GM18867 (cell line): ENCODE results near the gene CECR2.

Experiments
- ATAC-seq: cut with Tn5 transposase; IDR thresholded peaks from one replicate; pipeline ENCODE4 v1.9.1; 2021; ENCODE audit warnings: mild to moderate bottlenecking, moderate library complexity; ENCODE audit not compliant: unreplicated experiment

CECR2 gene

GRCh38 chr22:17366830-17367229 is 2.4 kb upstream of the CECR2 start:
- ATAC-seq, result no peak

DNA sequence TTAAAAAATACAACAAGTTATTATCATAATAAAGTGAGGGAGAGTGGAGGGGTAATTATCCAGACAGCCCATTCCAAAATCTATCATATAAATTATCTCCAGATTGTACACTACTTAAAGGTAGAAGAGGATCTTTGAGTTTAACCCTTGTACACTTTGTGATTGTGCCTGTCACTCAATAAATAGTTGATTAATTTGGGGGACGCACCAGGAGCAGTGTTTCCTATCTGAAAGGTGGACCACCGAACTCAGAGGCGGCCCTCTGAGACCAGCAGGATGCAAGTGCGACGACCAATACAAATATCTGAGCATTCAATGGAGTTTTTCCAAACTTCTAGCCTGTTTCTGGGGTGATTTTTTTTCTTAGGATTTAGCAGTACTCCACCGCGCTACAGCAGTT is 1.1 kb upstream of the CECR2 start:
- no peak for ATAC-seq

DNA sequence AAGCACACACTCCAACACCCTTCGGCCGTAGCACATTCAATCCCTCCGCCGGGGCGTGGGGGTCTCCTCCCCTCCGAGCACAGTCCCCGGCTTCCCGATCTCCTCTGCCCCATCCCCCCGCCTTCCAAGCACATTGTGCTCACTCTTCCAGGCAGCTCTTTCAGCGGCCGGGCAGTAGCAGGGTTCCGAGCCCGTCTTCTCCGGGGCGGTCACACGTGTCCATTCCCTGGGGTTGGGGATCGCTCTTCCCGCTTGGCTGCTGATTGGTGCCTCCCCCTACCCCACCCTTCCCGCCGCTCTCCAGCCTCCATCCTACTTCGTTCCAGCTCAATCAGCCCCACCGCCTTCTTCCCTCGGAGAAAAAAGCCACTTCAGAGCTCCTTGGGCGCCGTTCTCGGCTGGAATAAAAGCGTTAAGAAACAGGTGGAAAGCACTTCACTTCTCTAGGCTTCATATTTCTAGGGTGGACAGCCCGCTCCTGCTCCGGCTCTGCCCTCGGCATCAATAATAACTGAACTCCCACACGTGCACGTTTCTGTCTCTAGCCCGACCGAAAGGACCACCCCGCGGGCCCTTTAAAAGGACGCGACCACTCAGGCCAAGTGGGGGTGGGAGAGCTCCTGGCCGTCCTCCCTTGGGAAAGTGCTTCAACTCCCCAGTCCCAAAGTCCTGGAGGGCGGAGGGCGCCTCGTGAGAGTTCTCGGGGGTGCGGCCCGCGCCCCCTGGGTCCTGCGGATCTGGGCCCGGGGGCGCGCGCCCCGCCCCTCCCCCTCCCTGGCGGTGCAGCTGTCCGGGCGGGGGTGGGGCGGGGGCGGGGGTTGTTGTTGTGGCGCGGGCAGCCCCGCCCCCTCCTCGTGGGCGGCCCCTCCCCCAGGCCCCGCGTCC is 464 bp upstream of the CECR2 start:
- ATAC-seq, result no peak

DNA sequence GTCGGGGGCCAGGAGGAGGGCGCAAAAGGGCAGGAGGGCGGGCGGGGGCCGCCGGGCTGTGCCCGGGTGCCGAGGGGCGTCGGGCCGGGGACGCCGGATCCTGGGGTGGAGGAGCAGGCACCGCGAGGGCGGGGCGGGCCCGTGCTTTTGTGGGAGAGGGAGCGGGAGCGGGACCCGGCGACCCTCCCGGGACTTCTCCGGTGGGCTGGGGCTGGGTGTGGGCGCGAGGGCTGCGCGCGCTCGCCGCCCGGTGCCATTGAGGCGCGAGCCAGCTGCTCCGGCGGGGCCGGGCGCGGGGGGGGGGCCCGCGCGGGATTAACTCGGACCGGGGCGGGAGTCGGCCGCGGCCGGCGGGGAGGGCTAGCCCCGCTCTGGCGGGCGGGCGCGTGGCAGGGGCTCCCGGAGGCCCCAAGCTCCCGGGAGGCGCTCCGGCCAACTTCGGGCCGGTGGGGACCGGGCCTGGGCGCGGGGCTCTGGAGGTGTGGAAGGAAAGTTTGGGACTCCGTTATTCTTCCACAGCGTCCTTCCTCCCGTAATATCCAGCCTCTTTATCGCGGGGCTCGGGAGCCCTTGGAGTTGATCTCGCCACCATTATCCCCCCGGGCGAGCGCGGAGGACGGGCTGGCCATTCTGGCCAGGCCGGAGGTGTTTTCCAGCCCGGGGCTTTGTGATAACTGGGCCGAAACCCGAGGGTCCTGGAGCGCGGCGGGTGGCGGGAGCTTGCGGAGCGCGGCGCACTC is 936 bp downstream of the CECR2 start:
- no peak for ATAC-seq

DNA sequence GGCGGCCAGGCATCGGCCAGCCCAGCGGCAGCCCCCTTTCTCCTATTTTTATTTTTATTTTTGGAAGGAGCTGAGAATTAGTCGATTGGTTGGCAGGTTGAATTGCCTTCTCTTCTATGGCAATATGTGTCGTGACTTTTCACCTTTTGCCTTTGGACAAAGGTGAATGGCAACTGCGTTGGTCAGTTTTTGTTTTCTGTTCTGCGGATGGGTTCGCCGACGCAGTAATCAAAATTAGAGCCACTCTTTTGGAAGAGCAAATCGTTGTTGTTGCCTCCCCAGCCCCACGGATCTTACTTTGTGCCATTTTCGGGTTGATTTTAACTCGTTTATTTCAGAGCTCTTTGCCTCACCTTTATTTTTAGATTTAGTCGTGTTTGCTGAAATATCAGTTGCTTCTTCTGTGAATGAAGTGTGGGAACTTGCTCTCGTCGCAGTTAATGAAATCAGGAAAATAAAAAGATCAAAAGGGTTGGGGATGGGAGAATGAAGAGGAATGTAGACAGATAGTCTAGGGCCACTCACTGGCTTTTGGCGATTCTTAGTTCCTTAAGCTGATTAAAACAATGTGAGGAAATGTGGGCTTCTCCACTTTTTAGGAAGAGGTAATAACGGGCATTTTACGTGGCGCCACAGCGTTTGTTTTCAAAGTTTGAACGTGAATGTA is 1.6 kb downstream of the CECR2 start:
- ATAC-seq, result no peak

DNA sequence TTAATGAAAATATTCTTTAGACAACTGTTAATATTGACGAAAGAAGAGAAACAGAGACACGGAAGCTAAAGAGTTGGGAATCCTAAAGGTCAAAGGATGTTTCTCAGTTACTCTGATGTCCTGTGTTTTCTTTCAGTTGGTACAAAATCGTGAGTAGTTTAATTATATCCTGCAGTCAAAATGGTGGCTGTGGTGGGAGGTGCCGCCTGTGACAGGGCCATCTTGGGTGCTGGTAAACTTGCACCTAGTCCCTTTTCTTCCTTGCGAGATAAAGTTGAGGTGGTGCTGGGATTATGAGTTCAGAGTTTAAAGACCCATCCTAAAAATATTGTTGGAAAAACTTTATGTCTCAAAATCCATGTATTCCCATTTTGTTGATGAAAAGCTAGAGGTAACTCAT is 2.2 kb downstream of the CECR2 start:
- ATAC-seq, result no peak

DNA sequence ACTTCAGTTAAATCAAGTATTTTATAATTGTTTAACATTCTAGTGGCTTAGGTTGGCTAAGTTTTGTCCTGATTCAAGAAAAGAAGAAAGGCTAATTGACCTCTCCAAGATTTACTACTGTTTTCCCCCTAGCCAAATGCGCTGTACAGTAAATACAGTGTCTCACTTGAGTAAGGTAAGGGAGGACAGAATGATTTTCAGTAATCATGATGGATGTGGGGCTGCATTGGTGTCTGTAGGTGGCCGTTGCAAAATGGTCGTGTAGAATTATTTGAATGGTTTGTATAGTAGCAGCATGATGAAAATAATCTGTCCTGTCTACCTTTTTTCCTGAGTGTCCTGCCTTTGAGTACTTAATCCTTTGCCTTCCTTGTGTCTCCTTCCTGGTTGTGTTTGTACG is 4.6 kb downstream of the CECR2 start:
- ATAC-seq, result no peak

GRCh38 chr22:17375914-17376614 is 6.8 kb downstream of the CECR2 start:
- no peak for ATAC-seq

DNA sequence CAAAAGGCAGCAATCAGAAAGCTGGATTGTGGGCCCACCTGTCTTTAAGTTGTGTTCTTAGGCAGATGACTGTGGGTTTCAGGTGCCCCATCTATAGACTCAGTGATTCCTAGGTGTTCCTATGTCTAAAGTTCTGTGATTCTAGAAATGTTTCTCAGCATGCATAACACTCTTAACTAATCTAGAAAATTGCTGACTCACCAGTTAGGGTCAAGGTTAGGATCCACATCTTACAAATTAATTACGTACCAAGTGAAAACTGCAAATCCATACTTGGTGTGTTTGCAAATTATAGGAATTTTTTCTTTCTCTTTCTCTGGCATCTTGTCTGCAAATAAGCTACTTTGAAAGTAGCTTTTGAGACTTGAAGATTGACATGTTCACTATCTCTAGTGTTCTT is 7.7 kb downstream of the CECR2 start:
- no peak for ATAC-seq

- no peak for ATAC-seq
These were observed 10.7 kb downstream of the CECR2 start for GRCh38 chr22:17379944-17380343.

DNA sequence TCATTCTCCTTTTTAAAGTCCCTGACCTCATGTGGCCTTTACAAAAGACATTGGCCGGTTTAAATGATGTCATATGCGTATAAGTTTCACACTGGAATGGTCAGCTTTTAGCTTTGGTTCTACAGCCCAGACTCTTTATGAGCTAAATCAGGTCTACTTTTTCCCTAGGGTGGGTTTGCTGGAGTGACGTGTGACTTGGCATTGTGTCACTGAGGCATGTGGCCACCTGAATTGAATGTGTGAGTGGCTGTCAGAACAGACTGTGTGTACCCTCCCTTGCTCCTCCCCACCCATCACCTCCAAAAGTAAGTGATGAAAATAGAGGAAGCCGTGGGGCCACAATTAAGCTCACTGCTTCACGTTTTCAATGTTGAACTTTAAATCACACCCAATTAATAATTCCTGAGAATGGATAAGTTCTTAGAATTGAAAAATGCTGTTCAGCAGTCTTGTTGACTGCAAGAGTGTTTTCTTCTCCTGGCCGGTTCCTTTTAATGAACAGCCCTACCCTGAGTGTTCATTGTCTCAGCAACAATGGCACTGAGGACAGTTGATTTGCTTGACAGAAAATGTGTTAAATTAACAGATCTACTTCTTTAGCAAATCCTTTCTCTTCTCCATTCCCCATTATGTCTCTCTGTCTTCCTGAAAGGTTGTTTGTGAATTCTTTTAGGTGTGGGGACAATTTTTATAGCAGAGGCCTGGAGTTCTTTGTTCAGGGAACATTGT is 11.3 kb downstream of the CECR2 start:
- ATAC-seq, result no peak

GRCh38 chr22:17381192-17381913 is 12.1 kb downstream of the CECR2 start:
- ATAC-seq, result no peak

DNA sequence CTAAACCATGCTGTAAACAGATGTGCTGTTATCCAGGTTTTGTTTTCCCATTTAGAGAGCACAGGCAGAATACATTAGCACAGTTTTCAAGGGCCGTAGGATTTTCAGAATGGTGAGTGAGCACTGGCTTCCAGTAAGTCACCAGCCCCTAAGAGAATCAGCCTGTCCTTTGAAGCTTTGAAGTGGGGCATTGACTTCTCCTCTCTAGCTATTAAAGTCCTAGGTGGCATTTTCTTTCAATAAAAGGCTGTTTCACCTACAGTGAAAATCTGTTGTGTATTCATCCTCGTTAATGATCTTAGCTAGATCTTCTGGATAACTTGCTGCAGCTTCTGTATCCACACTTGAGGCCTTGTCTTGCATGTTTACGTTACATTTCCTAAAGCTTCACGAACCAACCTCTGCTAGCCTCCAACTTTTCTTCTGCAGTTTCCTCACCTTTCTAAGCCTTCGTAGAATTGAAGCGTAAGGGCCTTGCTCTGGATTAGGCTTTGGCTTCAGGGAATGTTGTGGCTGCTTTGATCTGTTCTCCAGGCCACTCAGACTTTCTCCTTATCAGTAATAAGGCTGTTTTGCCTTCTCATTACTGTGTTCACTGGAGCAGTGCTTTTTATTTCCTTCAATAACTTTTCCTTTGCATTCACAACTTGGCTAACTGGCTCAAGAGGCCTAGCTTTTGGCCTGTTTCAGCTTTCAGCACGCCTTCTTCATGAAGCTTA is 15.5 kb downstream of the CECR2 start:
- ATAC-seq, result no peak

GRCh38 chr22:17387356-17387755 is 18.1 kb downstream of the CECR2 start:
- ATAC-seq, result no peak

DNA sequence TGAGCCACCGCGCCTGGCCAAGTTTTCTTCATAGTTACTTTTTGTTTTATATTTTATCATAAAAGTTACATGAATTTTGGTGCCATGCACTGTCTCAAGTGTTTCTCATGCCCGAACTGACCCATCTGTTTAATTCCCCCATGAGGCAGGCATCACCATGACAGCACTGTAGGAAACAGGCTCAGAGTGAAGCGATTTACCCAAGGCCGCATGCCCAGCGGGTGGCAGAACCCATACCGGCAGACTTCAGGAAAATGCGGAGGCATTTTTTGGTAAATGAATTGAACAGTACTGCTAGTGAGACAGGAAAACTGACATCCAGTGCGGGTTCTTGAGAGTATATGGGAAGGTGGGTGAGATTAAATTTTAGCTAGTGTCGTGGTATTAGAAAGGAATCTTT is 19.0 kb downstream of the CECR2 start:
- ATAC-seq, result no peak

GRCh38 chr22:17390087-17390486 is 20.8 kb downstream of the CECR2 start:
- no peak for ATAC-seq

DNA sequence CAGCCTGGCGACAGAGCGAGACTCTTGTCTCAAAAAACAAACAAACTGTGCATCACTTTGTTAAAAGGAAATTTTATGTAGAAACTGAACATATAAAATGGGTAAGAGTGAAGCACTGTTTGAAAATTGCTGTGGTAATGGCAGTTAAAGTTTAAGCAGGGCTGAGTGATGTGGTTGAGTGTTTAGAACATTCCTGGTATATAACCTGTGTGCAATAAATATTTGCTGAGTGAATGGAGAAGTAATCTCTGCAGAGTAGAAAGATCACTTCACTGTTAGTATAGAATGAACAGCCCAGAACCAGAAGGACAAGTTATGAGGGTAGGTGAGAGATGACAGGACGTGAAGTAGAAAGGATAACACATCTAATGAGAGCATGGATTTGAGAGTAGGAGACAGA is 27.3 kb downstream of the CECR2 start:
- no peak for ATAC-seq

GRCh38 chr22:17397756-17398547 is 28.7 kb downstream of the CECR2 start:
- no peak for ATAC-seq
